ENCODE results near the gene EFHC1. TPM values are rescaled to one million over a fixed set of nuclear protein-coding genes. Genes with fewer than 3 reads are reported as not detected.

The EFHC1 gene
- polyA plus RNA-seq, 4 donors, result 10.4 to 23.8 (median 19.7) TPM

DNA sequence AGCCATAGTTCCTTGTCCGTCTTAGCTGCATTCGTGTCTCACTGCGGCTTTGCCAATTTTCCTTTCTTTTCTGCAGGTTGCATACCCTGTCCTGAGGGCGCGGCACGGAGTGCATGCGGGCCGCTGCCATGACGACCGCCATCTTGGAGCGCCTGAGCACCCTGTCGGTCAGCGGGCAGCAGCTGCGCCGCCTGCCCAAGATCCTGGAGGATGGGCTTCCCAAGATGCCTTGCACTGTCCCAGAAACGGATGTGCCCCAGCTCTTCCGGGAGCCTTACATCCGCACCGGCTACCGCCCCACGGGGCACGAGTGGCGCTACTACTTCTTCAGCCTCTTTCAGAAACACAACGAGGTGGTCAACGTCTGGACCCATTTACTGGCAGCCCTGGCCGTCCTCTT is 17.1 kb upstream of the EFHC1 start:
- WGBS, 3 donors, result 95 to 97% (median 97%) methylated on average over 26 of the region's 26 CpGs
- Histone ChIP-seq H3K4me3 (ENCODE audit: low read depth in 1 of 3, low read length in 3 of 3) (no peak overlapping the region), H3K27me3 (ENCODE audit: control insufficient read depth in 3 of 3, insufficient read depth in 3 of 3, low read length in 3 of 3) (no peaks in the 10 kb centered on the region), H3K27ac (ENCODE audit: low read depth in 1 of 3, low read length in 2 of 3) (peak overlapping the region in 2 of 3 donors; percentile 29 to 37), H3K36me3 (ENCODE audit: control insufficient read depth in 3 of 3, insufficient read depth in 2 of 3, low read depth in 1 of 3, low read length in 3 of 3) (peaks cover 3 to 30% (median 15%) of the 10 kb centered on the region in 3 donors), H3K4me1 (ENCODE audit: control insufficient read depth in 3 of 3, insufficient read depth in 2 of 3, low read depth in 1 of 3, low read length in 2 of 3) (peaks cover 5 to 17% (median 14%) of the 10 kb centered on the region in 3 donors), H3K9me3 (ENCODE audit: control insufficient read depth in 2 of 2, insufficient read depth in 1 of 2, low read depth in 1 of 2, low read length in 1 of 2) (no peaks in the 10 kb centered on the region)
- FAIRE-seq, result no peak
- no peak for DNase-seq

- Histone ChIP-seq H3K4me3 (ENCODE audit: low read depth in 1 of 3, low read length in 3 of 3) (no peak overlapping the region), H3K4me1 (ENCODE audit: control insufficient read depth in 3 of 3, insufficient read depth in 2 of 3, low read depth in 1 of 3, low read length in 2 of 3) (peaks cover 5 to 17% (median 14%) of the 10 kb centered on the region in 3 donors), H3K27me3 (ENCODE audit: control insufficient read depth in 3 of 3, insufficient read depth in 3 of 3, low read length in 3 of 3) (no peaks in the 10 kb centered on the region), H3K36me3 (ENCODE audit: control insufficient read depth in 3 of 3, insufficient read depth in 2 of 3, low read depth in 1 of 3, low read length in 3 of 3) (peaks cover 3 to 30% (median 15%) of the 10 kb centered on the region in 3 donors), H3K27ac (ENCODE audit: low read depth in 1 of 3, low read length in 2 of 3) (peak overlapping the region in 2 of 3 donors; percentile 40 to 76), H3K9me3 (ENCODE audit: control insufficient read depth in 2 of 2, insufficient read depth in 1 of 2, low read depth in 1 of 2, low read length in 1 of 2) (no peaks in the 10 kb centered on the region)
- peak; percentile 17 to 97 for DNase-seq
- WGBS, 3 donors, result 14 to 65% (median 33%) methylated on average over 9 of the region's 9 CpGs
- no peak for FAIRE-seq
Measured at GRCh38 chr6:52403627-52404026, 16.5 kb upstream of the EFHC1 start.

GRCh38 chr6:52405243-52405642 is 14.9 kb upstream of the EFHC1 start:
- H3K27me3 ChIP-seq (ENCODE audit: control insufficient read depth in 3 of 3, insufficient read depth in 3 of 3, low read length in 3 of 3), result no peaks in the 10 kb centered on the region
- no peak for DNase-seq
- H3K27ac ChIP-seq (ENCODE audit: low read depth in 1 of 3, low read length in 2 of 3), result no peak overlapping the region
- peaks cover 3 to 30% (median 15%) of the 10 kb centered on the region in 3 donors for H3K36me3 ChIP-seq (ENCODE audit: control insufficient read depth in 3 of 3, insufficient read depth in 2 of 3, low read depth in 1 of 3, low read length in 3 of 3)
- no peak for FAIRE-seq
- no peak overlapping the region for H3K4me3 ChIP-seq (ENCODE audit: low read depth in 1 of 3, low read length in 3 of 3)
- no peaks in the 10 kb centered on the region for H3K9me3 ChIP-seq (ENCODE audit: control insufficient read depth in 2 of 2, insufficient read depth in 1 of 2, low read depth in 1 of 2, low read length in 1 of 2)
- peaks cover 0 to 17% (median 14%) of the 10 kb centered on the region in 3 donors for H3K4me1 ChIP-seq (ENCODE audit: control insufficient read depth in 3 of 3, insufficient read depth in 2 of 3, low read depth in 1 of 3, low read length in 2 of 3)
- WGBS, 3 donors, result 84 to 100% (median 92%) methylated on average over 1 of the region's 1 CpG

DNA sequence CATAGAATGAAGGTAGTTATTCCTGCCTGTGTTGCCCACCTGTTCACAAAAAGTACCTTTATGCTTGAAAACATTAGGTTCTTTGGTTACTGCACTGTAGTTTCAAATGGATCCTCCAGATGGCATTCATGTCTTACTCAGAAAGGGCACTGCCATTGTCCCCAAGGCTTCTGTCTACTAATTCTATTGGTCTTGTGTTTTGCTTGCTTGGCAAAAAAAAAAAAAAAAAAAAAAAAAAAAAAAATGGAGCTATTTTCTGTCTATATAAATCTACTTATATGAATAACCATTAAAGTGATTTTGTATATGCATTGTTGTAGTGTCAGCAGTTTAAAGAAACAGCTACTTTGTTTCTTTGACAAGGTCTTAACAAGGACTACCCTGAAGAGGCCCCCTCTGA is 12.7 kb upstream of the EFHC1 start:
- Histone ChIP-seq H3K4me1 (ENCODE audit: control insufficient read depth in 3 of 3, insufficient read depth in 2 of 3, low read depth in 1 of 3, low read length in 2 of 3) (peaks cover 0 to 10% (median 8%) of the 10 kb centered on the region in 3 donors), H3K27ac (ENCODE audit: low read depth in 1 of 3, low read length in 2 of 3) (no peak overlapping the region), H3K9me3 (ENCODE audit: control insufficient read depth in 2 of 2, insufficient read depth in 1 of 2, low read depth in 1 of 2, low read length in 1 of 2) (no peaks in the 10 kb centered on the region), H3K4me3 (ENCODE audit: low read depth in 1 of 3, low read length in 3 of 3) (no peak overlapping the region), H3K36me3 (ENCODE audit: control insufficient read depth in 3 of 3, insufficient read depth in 2 of 3, low read depth in 1 of 3, low read length in 3 of 3) (peaks cover 3 to 27% (median 15%) of the 10 kb centered on the region in 3 donors), H3K27me3 (ENCODE audit: control insufficient read depth in 3 of 3, insufficient read depth in 3 of 3, low read length in 3 of 3) (no peaks in the 10 kb centered on the region)
- peak; percentile 42 to 43 for DNase-seq
- FAIRE-seq, result no peak

GRCh38 chr6:52409499-52409898 is 10.6 kb upstream of the EFHC1 start:
- whole genome bisulfite sequencing, 3 donors, result 64 to 74% (median 69%) methylated on average over 1 of the region's 1 CpG
- DNase-seq, result no peak
- no peaks in the 10 kb centered on the region for H3K27me3 ChIP-seq (ENCODE audit: control insufficient read depth in 3 of 3, insufficient read depth in 3 of 3, low read length in 3 of 3)
- no peaks in the 10 kb centered on the region for H3K9me3 ChIP-seq (ENCODE audit: control insufficient read depth in 2 of 2, insufficient read depth in 1 of 2, low read depth in 1 of 2, low read length in 1 of 2)
- H3K4me3 ChIP-seq (ENCODE audit: low read depth in 1 of 3, low read length in 3 of 3), result no peak overlapping the region
- FAIRE-seq, result no peak
- H3K4me1 ChIP-seq (ENCODE audit: control insufficient read depth in 3 of 3, insufficient read depth in 2 of 3, low read depth in 1 of 3, low read length in 2 of 3), result peaks cover 0 to 8% (median 0%) of the 10 kb centered on the region in 3 donors
- no peak overlapping the region for H3K27ac ChIP-seq (ENCODE audit: low read depth in 1 of 3, low read length in 2 of 3)
- peaks cover 3 to 10% (median 4%) of the 10 kb centered on the region in 3 donors for H3K36me3 ChIP-seq (ENCODE audit: control insufficient read depth in 3 of 3, insufficient read depth in 2 of 3, low read depth in 1 of 3, low read length in 3 of 3)

GRCh38 chr6:52410979-52411378 is 9.2 kb upstream of the EFHC1 start:
- H3K4me1 ChIP-seq (ENCODE audit: control insufficient read depth in 3 of 3, insufficient read depth in 2 of 3, low read depth in 1 of 3, low read length in 2 of 3), result peaks cover 0 to 8% (median 0%) of the 10 kb centered on the region in 3 donors
- no peak overlapping the region for H3K4me3 ChIP-seq (ENCODE audit: low read depth in 1 of 3, low read length in 3 of 3)
- H3K27ac ChIP-seq (ENCODE audit: low read depth in 1 of 3, low read length in 2 of 3), result no peak overlapping the region
- no peaks in the 10 kb centered on the region for H3K9me3 ChIP-seq (ENCODE audit: control insufficient read depth in 2 of 2, insufficient read depth in 1 of 2, low read depth in 1 of 2, low read length in 1 of 2)
- DNase-seq (no peak), FAIRE-seq (no peak)
- H3K27me3 ChIP-seq (ENCODE audit: control insufficient read depth in 3 of 3, insufficient read depth in 3 of 3, low read length in 3 of 3), result no peaks in the 10 kb centered on the region
- peaks cover 0 to 4% (median 0%) of the 10 kb centered on the region in 3 donors for H3K36me3 ChIP-seq (ENCODE audit: control insufficient read depth in 3 of 3, insufficient read depth in 2 of 3, low read depth in 1 of 3, low read length in 3 of 3)

- H3K9me3 ChIP-seq (ENCODE audit: control insufficient read depth in 2 of 2, insufficient read depth in 1 of 2, low read depth in 1 of 2, low read length in 1 of 2), result no peaks in the 10 kb centered on the region
- H3K36me3 ChIP-seq (ENCODE audit: control insufficient read depth in 3 of 3, insufficient read depth in 2 of 3, low read depth in 1 of 3, low read length in 3 of 3), result no peaks in the 10 kb centered on the region
- 68 to 90% (median 84%) methylated on average over 4 of the region's 4 CpGs for WGBS, 3 donors
- no peaks in the 10 kb centered on the region for H3K27me3 ChIP-seq (ENCODE audit: control insufficient read depth in 3 of 3, insufficient read depth in 3 of 3, low read length in 3 of 3)
- FAIRE-seq, result no peak
- peaks cover 0 to 10% (median 0%) of the 10 kb centered on the region in 3 donors for H3K4me1 ChIP-seq (ENCODE audit: control insufficient read depth in 3 of 3, insufficient read depth in 2 of 3, low read depth in 1 of 3, low read length in 2 of 3)
- DNase-seq, result no peak
- H3K27ac ChIP-seq (ENCODE audit: low read depth in 1 of 3, low read length in 2 of 3), result no peak overlapping the region
- no peak overlapping the region for H3K4me3 ChIP-seq (ENCODE audit: low read depth in 1 of 3, low read length in 3 of 3)
Measured at GRCh38 chr6:52411911-52412310, 8.2 kb upstream of the EFHC1 start.

- DNase-seq (no peak), FAIRE-seq (no peak)
- no peaks in the 10 kb centered on the region for H3K27me3 ChIP-seq (ENCODE audit: control insufficient read depth in 3 of 3, insufficient read depth in 3 of 3, low read length in 3 of 3)
- H3K36me3 ChIP-seq (ENCODE audit: control insufficient read depth in 3 of 3, insufficient read depth in 2 of 3, low read depth in 1 of 3, low read length in 3 of 3), result no peaks in the 10 kb centered on the region
- H3K9me3 ChIP-seq (ENCODE audit: control insufficient read depth in 2 of 2, insufficient read depth in 1 of 2, low read depth in 1 of 2, low read length in 1 of 2), result no peaks in the 10 kb centered on the region
- 76 to 84% (median 76%) methylated on average over 1 of the region's 1 CpG for WGBS, 3 donors
- H3K27ac ChIP-seq (ENCODE audit: low read depth in 1 of 3, low read length in 2 of 3), result no peak overlapping the region
- peaks cover 0 to 17% (median 0%) of the 10 kb centered on the region in 3 donors for H3K4me1 ChIP-seq (ENCODE audit: control insufficient read depth in 3 of 3, insufficient read depth in 2 of 3, low read depth in 1 of 3, low read length in 2 of 3)
- H3K4me3 ChIP-seq (ENCODE audit: low read depth in 1 of 3, low read length in 3 of 3), result no peak overlapping the region
Measured at GRCh38 chr6:52415333-52415732, 4.8 kb upstream of the EFHC1 start.

DNA sequence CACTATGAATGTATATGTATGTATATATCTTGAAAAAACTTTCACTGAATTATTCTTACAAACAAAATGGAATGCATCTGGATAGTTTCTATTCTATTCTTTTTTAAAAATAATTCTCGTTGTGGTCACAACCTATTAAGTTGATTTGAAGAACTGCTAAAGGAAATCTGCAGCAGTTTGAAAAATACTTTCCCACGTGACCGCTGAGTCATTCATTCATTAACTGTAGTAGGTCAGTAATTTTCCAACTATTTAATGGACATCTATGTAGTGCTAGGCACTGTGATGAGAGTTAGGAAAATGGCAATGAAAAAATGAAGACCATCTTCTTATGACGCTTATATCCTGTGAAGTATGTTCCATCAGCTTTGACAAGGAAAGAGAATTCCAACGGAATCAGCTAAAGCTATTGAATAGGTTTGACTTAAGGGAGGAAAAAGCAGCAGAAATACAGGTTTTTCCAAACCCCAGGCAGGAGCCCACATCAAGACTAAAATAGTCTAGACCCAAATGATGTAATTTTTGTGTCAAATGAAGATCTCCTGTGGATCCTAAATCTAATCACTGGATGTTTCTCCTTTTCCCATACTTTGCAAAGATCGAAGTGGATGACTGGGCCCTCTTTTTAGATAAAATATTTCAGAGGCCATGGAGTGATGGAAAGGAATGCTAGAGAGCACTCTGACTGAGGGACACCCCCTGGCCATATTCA is 4.1 kb upstream of the EFHC1 start:
- DNase-seq (peak in 1 of 2 donors; percentile 44), FAIRE-seq (no peak)
- peaks cover 0 to 17% (median 0%) of the 10 kb centered on the region in 3 donors for H3K4me1 ChIP-seq (ENCODE audit: control insufficient read depth in 3 of 3, insufficient read depth in 2 of 3, low read depth in 1 of 3, low read length in 2 of 3)
- no peak overlapping the region for H3K4me3 ChIP-seq (ENCODE audit: low read depth in 1 of 3, low read length in 3 of 3)
- H3K27ac ChIP-seq (ENCODE audit: low read depth in 1 of 3, low read length in 2 of 3), result no peak overlapping the region
- no peaks in the 10 kb centered on the region for H3K27me3 ChIP-seq (ENCODE audit: control insufficient read depth in 3 of 3, insufficient read depth in 3 of 3, low read length in 3 of 3)
- H3K36me3 ChIP-seq (ENCODE audit: control insufficient read depth in 3 of 3, insufficient read depth in 2 of 3, low read depth in 1 of 3, low read length in 3 of 3), result no peaks in the 10 kb centered on the region
- 42 to 58% (median 47%) methylated on average over 6 of the region's 6 CpGs for WGBS, 3 donors
- H3K9me3 ChIP-seq (ENCODE audit: control insufficient read depth in 2 of 2, insufficient read depth in 1 of 2, low read depth in 1 of 2, low read length in 1 of 2), result no peaks in the 10 kb centered on the region
